Measurements from ENCODE around the gene NOS3.
A peak's percentile ranks its signal among the peaks of the same experiment; 100 is the strongest.

NOS3 gene

GRCh38 chr7:150965273-150965830, 25.5 kb upstream of the NOS3 start:
- no peak for DNase-seq

GRCh38 chr7:150966002-150966401, 24.8 kb upstream of the NOS3 start:
- DNase-seq, result no peak

- DNase-seq, result no peak
These were observed 23.5 kb upstream of the NOS3 start for GRCh38 chr7:150967349-150967748.

GRCh38 chr7:150968056-150968733, 22.6 kb upstream of the NOS3 start:
- DNase-seq, result no peak

GRCh38 chr7:150968734-150969372, 22.0 kb upstream of the NOS3 start:
- no peak for DNase-seq

- DNase-seq, result no peak
These were observed 21.3 kb upstream of the NOS3 start for GRCh38 chr7:150969475-150969874.

GRCh38 chr7:150970424-150970823, 20.4 kb upstream of the NOS3 start:
- DNase-seq, result no peak

GRCh38 chr7:150971242-150972022, 19.4 kb upstream of the NOS3 start:
- no peak for DNase-seq

- no peak for DNase-seq
These were observed 18.8 kb upstream of the NOS3 start for GRCh38 chr7:150972023-150972468.

- DNase-seq, result no peak
These were observed 18.1 kb upstream of the NOS3 start for GRCh38 chr7:150972741-150973140.

GRCh38 chr7:150973571-150974451, 17.0 kb upstream of the NOS3 start:
- DNase-seq, result peak; percentile 16

- peak; percentile 84 for DNase-seq
These were observed 16.1 kb upstream of the NOS3 start for GRCh38 chr7:150974468-150975391.

GRCh38 chr7:150975536-150976319, 15.1 kb upstream of the NOS3 start:
- no peak for DNase-seq

GRCh38 chr7:150976529-150977381, 14.1 kb upstream of the NOS3 start:
- no peak for DNase-seq

- DNase-seq, result no peak
These were observed 13.3 kb upstream of the NOS3 start for GRCh38 chr7:150977382-150978125.

- DNase-seq, result no peak
These were observed 12.6 kb upstream of the NOS3 start, which contains the start of gene KCNH2 for GRCh38 chr7:150978126-150978789. Gene KCNH2, minus strand, starts transcription at chr7:150978321. Its CDS starts 408 bp downstream, at chr7:150977913.

- DNase-seq, result no peak
These were observed 11.0 kb upstream of the NOS3 start for GRCh38 chr7:150979713-150980390.

Measured in CD4-positive, alpha-beta T cell treated with Interleukin-4 for 4 hours (primary cell).